CD4-positive, alpha-beta T cell treated with Interleukin-15 for 4 hours (primary cell): ENCODE measurements around the gene NAGS.
"Not testable (repeated sequence)": the region's sequence is repeated elsewhere in the genome, so short reads cannot be mapped to it uniquely, and the experiment has no call there.

Experiments used
- DNase-seq: peaks from one replicate; pipeline ENCODE4 v3.0.0-alpha.2; 2020; ENCODE audit warnings: low spot score

NAGS gene

DNA sequence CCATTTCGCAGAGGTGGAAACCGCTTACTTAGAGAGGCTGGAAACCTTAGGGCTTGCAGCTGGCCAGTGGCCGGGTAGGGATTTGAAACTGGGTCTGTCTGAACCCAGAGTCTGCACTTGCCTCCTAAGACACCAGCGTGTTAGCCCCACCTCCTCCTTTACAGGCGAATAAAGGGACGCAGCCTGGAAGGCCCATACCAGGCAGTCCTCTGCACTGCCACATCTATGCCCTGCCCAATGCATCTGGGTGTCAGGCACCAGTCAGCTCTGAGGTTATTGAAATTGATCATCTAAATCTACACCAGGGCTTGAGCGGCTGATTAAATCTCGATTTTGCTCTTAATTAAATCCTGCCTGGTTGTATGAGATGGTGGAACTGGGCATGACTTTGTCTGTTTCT, 19.9 kb upstream of the NAGS start:
- DNase-seq = no peak

DNA sequence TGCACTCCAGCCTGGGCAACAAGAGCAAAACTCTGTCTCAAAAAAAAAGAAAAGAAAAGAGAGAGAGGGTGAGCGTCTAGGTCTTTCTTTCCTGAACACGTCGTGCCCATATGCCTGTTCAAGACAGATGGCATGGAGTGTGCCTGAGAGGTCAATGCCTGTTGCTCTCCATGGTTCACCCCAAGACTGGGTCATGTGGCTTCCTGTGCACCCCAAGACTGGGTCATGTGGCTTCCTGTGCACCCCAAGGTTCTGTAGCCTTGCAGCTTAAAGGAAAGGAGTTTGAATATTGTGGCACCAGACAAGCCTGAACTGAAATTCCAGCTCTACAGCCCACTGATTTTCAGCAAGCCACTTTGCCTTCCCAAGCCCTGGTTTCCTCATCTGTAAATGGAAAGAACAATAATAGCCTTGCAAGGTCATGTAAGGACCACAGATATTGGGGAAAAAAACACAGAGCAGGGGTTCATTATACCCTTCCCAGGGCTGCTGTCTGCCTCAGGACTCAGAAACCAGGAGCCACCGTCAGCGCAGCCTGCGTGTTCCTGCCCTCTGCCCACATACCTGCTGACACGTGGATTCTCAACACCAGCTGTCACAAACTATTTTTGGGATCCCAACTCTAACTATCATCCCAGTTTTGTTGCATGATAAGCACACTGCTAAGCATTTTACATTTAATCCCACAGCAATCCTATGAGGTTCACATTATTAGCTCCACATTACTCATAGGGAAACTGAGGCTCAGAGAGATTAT, 18.0 kb upstream of the NAGS start:
- DNase-seq = no peak

- no peak for DNase-seq
These were observed 17.0 kb upstream of the NAGS start for GRCh38 chr17:43987131-43988021.

DNA sequence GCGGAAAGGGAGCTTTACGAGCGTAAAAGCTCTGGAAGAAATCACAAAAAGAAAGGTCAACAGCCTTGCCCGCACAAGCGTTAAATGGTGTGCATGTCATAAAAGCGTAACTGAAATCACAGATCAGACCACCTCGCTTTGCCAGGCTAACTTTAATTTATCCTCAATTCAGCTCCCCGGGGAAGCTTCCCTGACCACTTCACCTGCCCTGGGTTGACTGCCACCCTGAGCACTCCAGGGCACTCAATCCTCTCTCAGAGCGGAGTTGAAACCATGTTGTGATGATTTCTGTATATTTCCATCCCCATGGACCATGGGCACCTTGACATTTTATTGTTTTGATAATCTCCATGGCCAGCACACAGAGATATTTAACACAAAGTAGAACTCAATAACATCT, 16.1 kb upstream of the NAGS start:
- no peak for DNase-seq

- DNase-seq = no peak
These were observed 11.8 kb upstream of the NAGS start for GRCh38 chr17:43992641-43993040.

DNA sequence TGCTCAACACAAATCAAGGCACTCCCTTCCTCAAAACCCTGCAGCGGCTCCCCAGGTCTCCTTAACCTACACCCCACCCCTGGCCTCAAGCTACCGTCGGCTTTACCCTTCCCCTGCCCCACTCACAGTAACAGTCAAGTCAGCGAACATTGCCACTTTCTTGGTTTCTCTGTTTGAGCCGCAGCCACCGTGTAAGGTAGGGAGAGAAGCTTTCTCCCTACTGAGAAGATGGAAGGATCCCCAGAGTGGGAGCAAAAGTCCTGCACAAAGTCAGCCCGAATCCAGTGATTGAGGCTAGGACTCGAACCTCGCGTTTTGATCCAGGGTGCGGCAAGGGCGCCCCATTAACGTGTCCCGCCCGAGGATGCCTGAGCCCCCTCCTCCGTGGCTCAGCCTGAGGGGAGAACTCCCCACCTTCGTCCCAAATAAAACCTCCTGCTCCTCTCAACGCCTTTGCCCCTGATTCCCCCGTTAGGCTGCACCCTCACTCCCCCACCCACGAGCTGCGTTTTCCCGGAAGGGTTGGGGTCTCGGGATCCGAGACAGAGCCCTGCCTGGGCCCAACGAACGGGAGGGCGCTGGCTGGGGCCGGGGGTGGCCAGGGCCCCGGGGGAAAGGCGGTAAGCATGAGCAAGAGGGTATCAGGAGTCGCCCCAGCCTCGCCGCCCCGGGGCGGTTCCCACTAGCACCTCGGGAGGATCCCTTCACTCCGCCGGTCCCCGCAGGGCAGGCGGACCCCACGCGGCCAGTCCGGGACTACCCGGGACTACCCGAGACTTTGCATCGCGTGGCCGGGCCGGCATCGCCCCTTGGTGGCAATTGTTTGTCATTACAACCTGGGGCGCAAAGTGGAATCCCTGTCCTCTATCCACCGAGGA, 9.9 kb upstream of the NAGS start:
- peak; percentile 59 for DNase-seq

- no peak for DNase-seq
These were observed 9.3 kb upstream of the NAGS start for GRCh38 chr17:43995150-43995471.

DNA sequence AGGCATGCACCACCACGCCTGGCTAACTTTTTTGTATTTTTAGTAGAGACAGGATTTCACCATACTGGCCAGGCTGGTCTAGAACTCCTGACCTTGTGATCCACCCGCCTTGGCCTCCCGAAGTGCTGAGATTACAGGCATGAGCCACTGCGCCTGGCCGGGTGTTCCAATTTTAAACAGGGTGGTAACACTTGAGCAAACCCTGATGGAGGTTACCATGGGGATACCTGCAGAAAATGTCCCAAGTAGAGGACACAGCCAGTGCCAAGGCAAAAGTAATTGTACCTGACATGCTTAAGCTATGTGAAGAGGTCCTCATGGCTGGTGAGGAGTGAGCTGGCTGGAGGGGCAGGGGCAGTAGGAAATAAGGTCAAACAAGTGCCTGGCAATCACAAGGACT, 7.2 kb upstream of the NAGS start:
- DNase-seq = not testable (repeated sequence)

- DNase-seq = no peak
These were observed 5.9 kb upstream of the NAGS start for GRCh38 chr17:43998552-43998951.

DNA sequence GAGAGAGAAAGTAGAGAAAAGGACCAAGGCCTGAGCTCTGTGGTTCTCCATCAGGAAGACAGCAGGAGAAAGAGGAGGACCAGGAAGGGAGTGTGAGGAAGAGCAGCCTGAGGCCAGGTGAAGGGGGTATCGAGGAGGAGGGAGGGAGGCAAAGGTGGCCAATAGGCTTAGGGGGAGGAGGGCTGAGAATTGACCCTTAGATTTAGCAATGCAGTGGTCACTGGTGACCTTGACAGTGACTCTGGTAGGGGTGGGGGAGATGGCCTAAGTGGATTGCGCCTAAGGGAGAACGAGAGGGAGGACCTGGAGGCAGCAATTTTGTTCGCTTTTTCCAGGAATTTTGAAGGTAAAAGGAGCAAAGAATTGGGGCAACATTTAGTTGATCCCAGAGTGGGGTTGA, 5.4 kb upstream of the NAGS start:
- DNase-seq = no peak

DNA sequence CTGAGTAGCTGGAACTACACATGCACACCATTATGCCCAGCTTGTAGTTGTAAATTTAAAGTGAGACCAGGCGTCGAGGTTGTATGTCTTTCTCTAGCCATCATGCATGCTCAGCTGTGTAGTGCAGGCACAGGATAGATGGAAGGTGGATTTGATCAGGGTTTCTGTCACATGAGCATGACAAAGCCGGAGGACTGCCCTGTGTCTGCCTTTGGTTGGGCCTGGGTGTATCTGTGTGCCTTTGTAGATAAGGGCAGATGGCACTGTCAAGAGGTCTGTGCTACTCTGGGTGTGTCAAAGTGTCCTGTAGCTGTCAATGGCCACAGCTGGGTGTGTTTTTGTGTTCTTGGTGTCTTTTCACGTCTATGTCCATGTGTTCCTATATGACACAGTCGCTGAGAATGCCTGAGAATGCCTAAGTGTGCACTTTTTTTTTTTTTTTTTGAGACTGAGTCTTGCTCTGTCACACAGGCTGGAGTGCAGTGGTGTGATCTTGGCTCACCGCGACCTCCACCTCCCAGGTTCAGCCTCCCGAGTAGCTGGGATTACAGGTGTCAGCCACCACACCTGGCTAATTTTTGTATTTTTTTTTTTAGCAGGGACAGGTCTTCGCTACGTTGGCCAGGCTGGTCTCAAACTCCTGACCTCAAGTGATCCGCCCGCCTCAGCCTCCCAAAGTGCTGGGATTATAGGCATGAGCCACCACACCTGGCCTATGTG, 4.1 kb upstream of the NAGS start:
- no peak for DNase-seq

GRCh38 chr17:44000871-44001460, 3.5 kb upstream of the NAGS start:
- no peak for DNase-seq

- DNase-seq = no peak
These were observed 2.9 kb upstream of the NAGS start for GRCh38 chr17:44001461-44001920.

DNA sequence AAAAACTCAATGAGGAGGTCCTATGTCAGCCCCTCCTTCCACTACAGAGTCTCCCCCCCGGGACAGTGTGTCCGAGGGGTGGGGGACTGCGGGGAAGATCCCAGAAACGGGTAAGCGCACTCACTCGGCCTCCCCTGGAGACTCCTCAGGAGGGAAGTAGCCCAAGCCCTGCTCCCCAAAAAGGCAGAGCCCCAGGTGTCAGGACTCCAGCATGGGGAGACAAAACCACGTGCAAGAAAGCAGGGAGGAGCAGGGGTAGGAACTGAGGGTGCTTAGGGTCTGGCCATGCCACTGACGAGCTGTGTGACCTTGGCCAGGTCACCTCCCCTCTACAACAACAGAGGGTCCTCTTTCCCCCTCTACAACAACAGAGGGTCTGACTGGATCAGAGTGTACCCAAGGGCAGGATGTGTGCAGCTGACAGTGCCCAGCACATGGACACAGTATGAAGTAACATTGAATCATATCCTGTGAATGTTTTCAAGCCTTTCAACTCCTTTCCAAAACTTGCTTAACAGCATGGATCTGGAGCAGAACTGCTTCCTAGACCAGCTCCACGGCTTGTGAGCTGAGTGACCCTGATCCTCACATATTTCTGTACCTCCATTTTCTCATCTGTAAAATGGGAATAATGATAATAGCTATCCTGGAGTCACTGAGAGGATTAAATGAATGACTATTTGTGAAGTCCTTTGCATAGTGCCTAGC, 2.1 kb upstream of the NAGS start:
- no peak for DNase-seq

DNA sequence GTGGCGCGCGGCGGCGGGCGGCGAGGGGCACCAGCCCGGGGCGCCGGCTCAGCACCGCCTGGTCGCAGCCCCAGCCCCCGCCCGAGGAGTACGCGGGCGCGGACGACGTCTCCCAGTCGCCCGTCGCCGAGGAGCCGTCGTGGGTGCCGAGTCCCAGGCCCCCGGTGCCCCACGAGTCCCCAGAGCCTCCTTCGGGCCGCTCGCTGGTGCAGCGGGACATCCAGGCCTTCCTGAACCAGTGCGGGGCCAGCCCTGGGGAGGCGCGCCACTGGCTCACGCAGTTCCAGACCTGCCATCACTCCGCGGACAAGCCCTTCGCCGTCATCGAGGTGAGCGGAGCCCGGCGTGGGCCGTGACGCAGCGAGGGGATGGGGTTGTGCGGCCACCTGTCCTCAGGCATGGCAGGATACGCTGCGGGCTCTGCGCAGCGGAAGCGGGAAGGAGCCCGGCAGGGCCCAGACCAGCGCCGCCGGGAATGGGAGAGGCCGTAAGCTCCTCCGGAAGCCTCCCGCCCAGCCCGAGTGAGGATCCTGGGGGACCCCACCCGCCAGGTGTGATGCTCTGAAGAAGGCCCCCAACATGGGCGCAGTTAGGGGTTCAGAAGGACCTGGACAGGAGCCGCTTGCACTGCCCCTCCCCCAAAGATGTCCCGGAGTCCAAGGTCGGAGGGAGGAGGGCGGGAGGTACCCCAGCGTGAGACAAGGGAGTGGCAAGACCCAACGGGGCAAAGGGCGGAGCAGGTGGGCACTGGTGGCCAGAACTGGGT, 522 bp downstream of the NAGS start:
- DNase-seq = peak; percentile 9

DNA sequence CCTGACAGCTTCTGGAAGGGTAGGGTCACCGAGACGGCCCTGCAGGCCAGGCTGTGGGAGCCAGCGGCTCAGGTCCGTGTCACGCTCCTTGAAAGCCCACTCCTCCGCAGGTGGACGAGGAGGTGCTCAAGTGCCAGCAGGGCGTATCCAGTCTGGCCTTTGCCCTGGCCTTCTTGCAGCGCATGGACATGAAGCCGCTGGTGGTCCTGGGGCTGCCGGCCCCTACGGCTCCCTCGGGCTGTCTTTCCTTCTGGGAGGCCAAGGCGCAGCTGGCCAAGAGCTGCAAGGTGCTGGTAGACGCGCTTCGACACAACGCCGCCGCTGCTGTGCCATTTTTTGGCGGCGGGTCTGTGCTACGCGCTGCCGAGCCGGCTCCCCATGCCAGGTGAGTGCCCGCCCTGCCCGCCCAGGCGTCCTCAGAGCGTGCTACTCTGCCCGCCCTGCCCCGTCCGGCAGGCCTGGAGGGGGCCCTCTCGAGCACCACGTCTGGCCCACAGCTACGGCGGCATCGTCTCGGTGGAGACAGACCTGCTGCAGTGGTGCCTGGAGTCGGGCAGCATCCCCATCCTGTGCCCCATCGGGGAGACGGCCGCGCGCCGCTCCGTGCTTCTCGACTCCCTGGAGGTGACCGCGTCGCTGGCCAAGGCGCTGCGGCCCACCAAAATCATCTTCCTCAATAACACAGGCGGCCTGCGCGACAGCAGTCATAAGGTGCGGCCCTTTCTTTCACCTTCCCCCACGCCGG, 1.3 kb downstream of the NAGS start:
- DNase-seq = peak; percentile 36

DNA sequence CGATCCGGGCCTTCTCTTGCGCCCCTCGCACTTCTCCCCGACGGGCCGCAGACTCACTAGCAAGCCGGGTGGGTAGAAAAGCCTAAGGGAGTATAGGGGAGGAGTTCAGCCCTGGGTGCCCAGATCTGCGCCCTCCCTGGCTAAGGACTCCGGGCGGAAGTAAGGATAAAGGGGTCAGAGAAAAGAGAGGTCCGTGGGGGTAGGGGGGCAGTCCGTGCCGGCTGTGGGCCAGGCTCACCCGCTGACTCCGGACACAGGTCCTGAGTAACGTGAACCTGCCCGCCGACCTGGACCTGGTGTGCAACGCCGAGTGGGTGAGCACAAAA, 1.8 kb downstream of the NAGS start:
- DNase-seq = peak; percentile 8

GRCh38 chr17:44006598-44007345, 2.4 kb downstream of the NAGS start:
- peak; percentile 99 for DNase-seq
